Endothelial cell of umbilical vein (primary cell): ENCODE data around the gene FABP7. TPM values are rescaled to one million over a fixed set of nuclear protein-coding genes. Genes with fewer than 3 reads are reported as not detected.

Source experiments
- BruUV-seq: library from RNA; stranded (reverse); fragments of 400-500 nt; replicated peaks from 2 replicates; lab custom pipeline; 2021; lab: Mats Ljungman, UMichigan
- CTCF ChIA-PET: fragments of 300-600, 350-600 bp; sonication (Branson Sonifier 250); formaldehyde crosslinking; loops from one replicate; lab custom pipeline; 2021; ENCODE audit warnings: antibody characterized with exemption, inconsistent platforms; lab: Charles Lee
- POLR2A ChIA-PET: fragments of 300-600, 350-600 bp; sonication (Branson Sonifier 250); formaldehyde crosslinking; loops from one replicate; lab custom pipeline; 2021; ENCODE audit warnings: antibody characterized with exemption, inconsistent platforms; lab: Charles Lee
- DNase-seq: peaks from one replicate; pipeline ENCODE4 v3.0.0-alpha.2; 2011; ENCODE audit warnings: low read depth, low spot score
- FAIRE-seq: peaks from 2 replicates; lab custom pipeline; 2011; peaks lifted over from hg19 to GRCh38; lab: Jason Lieb, UNC
- H2AFZ ChIP-seq: 2 replicates; pipeline ENCODE4 v1.6.0; 2012; ENCODE audit warnings: low read depth, low read length, control low read depth, inconsistent platforms
- H3K27ac ChIP-seq: 2 replicates; pipeline ENCODE4 v1.5.1; 2011; ENCODE audit warnings: low read depth, mild to moderate bottlenecking, control low read depth, low read length, moderate library complexity; ENCODE audit not compliant: insufficient read depth
- H3K27me3 ChIP-seq, 2 experiments: 2 replicates each; pipeline versions ENCODE4 v1.6.0 to v1.6.1; 2011; ENCODE audit warnings: low read length in 2 of 2, mixed read lengths in 1 of 2; ENCODE audit not compliant: control insufficient read depth in 2 of 2, insufficient read depth in 2 of 2
- H3K36me3 ChIP-seq, 2 experiments: 2 replicates in 1 of 2; 3 replicates in 1 of 2; pipeline ENCODE4 v1.5.1; 2011; ENCODE audit warnings: low read length in 2 of 2, mild to moderate bottlenecking in 1 of 2, moderate library complexity in 1 of 2; ENCODE audit not compliant: control insufficient read depth in 2 of 2, insufficient read depth in 2 of 2; ENCODE audit errors: extremely low read depth in 1 of 2
- H3K4me1 ChIP-seq: 3 replicates; pipeline ENCODE4 v1.5.1; 2011; ENCODE audit warnings: mild to moderate bottlenecking, low read length; ENCODE audit not compliant: control insufficient read depth, insufficient read depth; ENCODE audit errors: extremely low read depth
- H3K4me2 ChIP-seq: 2 replicates; pipeline ENCODE4 v1.6.1; 2011; ENCODE audit warnings: low read length, control low read depth, mixed read lengths; ENCODE audit not compliant: insufficient read depth
- H3K4me3 ChIP-seq, 3 experiments: fragments of 200-600 bp in 1 of 3; sonication (generic), shearing (Covaris generic) in 1 of 3; replicated peaks in 1 of 3; 2 replicates each; pipeline ENCODE4 v1.5.1; 2011 to 2016; ENCODE audit warnings: control low read depth in 3 of 3, low read length in 3 of 3, mild to moderate bottlenecking in 2 of 3, inconsistent platforms in 1 of 3, low read depth in 1 of 3, moderate library complexity in 1 of 3; ENCODE audit not compliant: insufficient read depth in 1 of 3
- H3K79me2 ChIP-seq: 2 replicates; pipeline ENCODE4 v1.6.0; 2012; ENCODE audit warnings: low read length, inconsistent platforms; ENCODE audit not compliant: control insufficient read depth, insufficient read depth
- H3K9ac ChIP-seq: replicated peaks from 2 replicates; pipeline ENCODE3; 2011; ENCODE audit warnings: low read length, control low read depth; ENCODE audit not compliant: insufficient read depth; ENCODE audit errors: extremely low read depth
- H3K9me1 ChIP-seq: replicated peaks from 3 replicates; pipeline ENCODE4 v1.6.0; 2011; ENCODE audit warnings: mild to moderate bottlenecking, low read length; ENCODE audit not compliant: control insufficient read depth, insufficient read depth; ENCODE audit errors: extremely low read depth
- H3K9me3 ChIP-seq: replicated peaks from 2 replicates; pipeline ENCODE4 v1.5.1; 2012; ENCODE audit warnings: low read length, inconsistent platforms; ENCODE audit not compliant: control insufficient read depth, insufficient read depth
- H4K20me1 ChIP-seq: replicated peaks from 2 replicates; pipeline ENCODE3; 2011; ENCODE audit warnings: mild to moderate bottlenecking, low read length; ENCODE audit not compliant: control insufficient read depth, insufficient read depth; ENCODE audit errors: extremely low read depth
- CTCF ChIP-seq, 2 donors: IDR thresholded peaks; 1 replicate in 1 of 2; 2 replicates in 1 of 2; pipeline ENCODE4 v1.5.1; 2011; ENCODE audit warnings: low read length in 2 of 2, mild to moderate bottlenecking in 2 of 2, moderate library complexity in 2 of 2, control low read depth in 1 of 2, inconsistent platforms in 1 of 2, low read depth in 1 of 2; ENCODE audit not compliant: insufficient read depth in 1 of 2; ENCODE audit errors: extremely low read depth in 1 of 2
- EZH2 ChIP-seq: IDR thresholded peaks from 2 replicates; pipeline ENCODE4 v1.6.1; 2012; ENCODE audit warnings: borderline replicate concordance, low read depth, mild to moderate bottlenecking, moderate library complexity, low read length, inconsistent platforms; ENCODE audit not compliant: severe bottlenecking
- GATA2 ChIP-seq: IDR thresholded peaks from 2 replicates; pipeline ENCODE4 v1.7.0; 2011; ENCODE audit warnings: low read depth, mild to moderate bottlenecking, moderate library complexity, mixed read lengths, low read length; ENCODE audit not compliant: insufficient read length, insufficient read depth
- JUN ChIP-seq: IDR thresholded peaks from 2 replicates; pipeline ENCODE4 v1.6.1; 2011; ENCODE audit warnings: borderline replicate concordance, low read depth; ENCODE audit not compliant: insufficient read length, insufficient read depth
- MAX ChIP-seq: IDR thresholded peaks from 2 replicates; pipeline ENCODE4 v1.6.1; 2011; ENCODE audit not compliant: insufficient read depth, insufficient read length
- POLR2A ChIP-seq: IDR thresholded peaks from 2 replicates; pipeline ENCODE4 v1.6.1; 2012; ENCODE audit warnings: low read depth, mild to moderate bottlenecking, control low read depth, low read length
- dilution Hi-C: fragments of 300-500 bp; cut with MboI; formaldehyde crosslinking; loops from one replicate; pipeline ENCODE4 v1.15.0; 2019; ENCODE audit warnings: low sequenced_read_pairs; ENCODE audit not compliant: extremely low pct_ligation_motif_present
- intact Hi-C: fragments of 100-400 bp; cut with micrococcal nuclease; formaldehyde crosslinking; loops from one replicate; pipeline ENCODE4 v1.10.0; 2022
- polyA plus RNA-seq, 4 experiments: library from polyadenylated mRNA; depleted of rRNA in 3 of 4; stranded (reverse) in 3 of 4; unstranded in 1 of 4; fragments of >200 nt; gene quantifications; 2 replicates each; pipeline versions ENCODE4 v1.2.1 to v1.2.3, GENCODE V29; 2011 to 2012; ENCODE audit warnings: missing spikeins in 1 of 4
- total RNA-seq: library from RNA; stranded (reverse); gene quantifications from 2 replicates; pipeline ENCODE4 v1.2.3, GENCODE V29; 2021

The FABP7 gene
- total and polyA plus RNA-seq, 2 donors (not counting 3 experiments of a cell fraction or from before 2014, with no cell fraction given), result not detected

GRCh38 chr6:122730775-122731386 is 48.6 kb upstream of the FABP7 start:
- DNase-seq (peak; percentile 28), FAIRE-seq (peak; percentile 78)
- Histone ChIP-seq H3K4me1 (no peaks in the 10 kb centered on the region), H3K9ac (no peak overlapping the region), H3K4me2 (no peak overlapping the region), H3K79me2 (no peaks in the 10 kb centered on the region), H3K9me1 (no peaks in the 10 kb centered on the region), H3K36me3 (no peaks in the 10 kb centered on the region), H4K20me1 (no peaks in the 10 kb centered on the region), H3K27ac (no peak overlapping the region), H2AFZ (no peak overlapping the region), H3K27me3 (peaks cover 5 to 12% of the 10 kb centered on the region in 2 experiments), H3K9me3 (no peaks in the 10 kb centered on the region), H3K4me3 (no peak overlapping the region)
- BruUV-seq, result no TSS peak
- TF ChIP-seq GATA2 (no peak), MAX (no peak), EZH2 (no peak), CTCF (IDR thresholded peaks at IDR 0.05; ENCODE audit: extremely low read depth in 1 of 2, insufficient read depth in 1 of 2, low read depth in 1 of 2, low read length in 2 of 2) (peak; percentile 52 to 54), POLR2A (no peak), JUN (no peak)
- ChIA-PET CTCF (interaction anchor here (0.8 to 9.1 kb wide), 15 partner anchors 9 to 985 kb away, joined by 3 to 274 read pairs (median 4); partner anchors contain the start of genes PKIB and SMPDL3A), POLR2A (no interaction called here)
- intact Hi-C loops, result loop anchor here (1.0 to 10.0 kb wide), 4 partner anchors 108 to 986 kb away; no protein-coding TSS in a partner anchor
- dilution Hi-C loops, result no loop called here
